GM21423 (cell line): ENCODE data around the gene ZNF598.

Experiments used
- ATAC-seq: cut with Tn5 transposase; IDR thresholded peaks from one replicate; pipeline ENCODE4 v1.9.1; 2021; ENCODE audit warnings: mild to moderate bottlenecking, moderate library complexity; ENCODE audit not compliant: unreplicated experiment

Gene ZNF598

DNA sequence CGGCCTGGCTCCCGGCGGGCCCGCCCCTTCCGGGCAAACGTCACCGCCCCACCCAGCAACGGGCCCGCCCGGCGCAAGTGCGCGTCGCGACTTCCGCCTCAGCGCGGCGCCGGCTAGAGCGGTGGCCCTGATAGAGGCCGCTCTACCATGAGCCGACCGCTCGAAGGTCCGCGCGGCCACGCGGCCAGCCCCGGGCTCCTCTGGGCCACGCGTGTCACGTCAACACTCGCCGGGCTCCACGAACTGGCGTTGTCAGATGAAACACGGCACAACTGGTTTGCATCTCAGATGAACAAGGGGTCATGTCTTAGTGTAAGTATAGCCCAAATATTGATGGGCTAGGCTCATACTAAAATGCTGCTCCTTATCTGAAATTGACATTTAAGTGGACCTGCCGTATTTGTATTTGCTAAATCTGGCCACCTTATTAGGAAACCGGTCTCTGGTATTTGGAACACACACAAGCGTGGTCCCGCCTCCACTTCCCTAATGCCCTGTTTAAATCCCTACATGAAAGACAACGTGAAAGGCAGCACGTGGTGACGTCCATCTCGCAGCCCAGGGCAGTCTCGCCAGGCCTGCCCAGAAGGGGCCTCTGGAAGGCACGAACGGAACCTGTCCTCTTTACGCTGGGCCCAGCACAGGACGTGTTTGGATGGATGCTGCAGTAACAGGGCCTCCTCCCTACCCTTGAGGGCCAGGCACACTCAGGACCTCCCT is at the start of gene ZNF598:
Gene ZNF598 (minus strand): TSS at position 31 of the 720 bp plus-strand sequence.
- ATAC-seq = peak; percentile 84

- no peak for ATAC-seq
These were observed 49.3 kb upstream of the ZNF598 start for GRCh38 chr16:2058872-2059271.

- ATAC-seq = no peak
These were observed 48.8 kb upstream of the ZNF598 start for GRCh38 chr16:2058420-2058819.

DNA sequence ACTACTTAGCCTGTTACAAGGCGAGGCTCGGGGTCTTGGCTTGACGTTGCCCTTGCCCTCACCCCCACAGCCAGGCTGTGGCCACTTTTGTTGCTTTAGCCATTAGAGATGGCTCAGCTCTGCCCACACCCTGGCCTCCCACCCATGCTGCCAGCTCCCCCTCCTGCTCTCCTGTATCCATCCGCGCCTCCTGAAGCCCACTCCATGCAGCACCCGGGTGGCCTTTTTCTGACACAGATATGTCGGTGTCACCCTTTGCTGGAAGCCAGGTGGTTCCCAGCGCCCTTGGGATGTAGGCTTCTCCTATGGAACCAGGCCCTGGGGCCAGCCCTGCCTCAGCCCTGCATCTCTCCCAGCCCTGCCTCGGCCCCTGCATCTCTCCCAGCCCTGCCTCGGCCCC is 47.8 kb upstream of the ZNF598 start:
- ATAC-seq = no peak

DNA sequence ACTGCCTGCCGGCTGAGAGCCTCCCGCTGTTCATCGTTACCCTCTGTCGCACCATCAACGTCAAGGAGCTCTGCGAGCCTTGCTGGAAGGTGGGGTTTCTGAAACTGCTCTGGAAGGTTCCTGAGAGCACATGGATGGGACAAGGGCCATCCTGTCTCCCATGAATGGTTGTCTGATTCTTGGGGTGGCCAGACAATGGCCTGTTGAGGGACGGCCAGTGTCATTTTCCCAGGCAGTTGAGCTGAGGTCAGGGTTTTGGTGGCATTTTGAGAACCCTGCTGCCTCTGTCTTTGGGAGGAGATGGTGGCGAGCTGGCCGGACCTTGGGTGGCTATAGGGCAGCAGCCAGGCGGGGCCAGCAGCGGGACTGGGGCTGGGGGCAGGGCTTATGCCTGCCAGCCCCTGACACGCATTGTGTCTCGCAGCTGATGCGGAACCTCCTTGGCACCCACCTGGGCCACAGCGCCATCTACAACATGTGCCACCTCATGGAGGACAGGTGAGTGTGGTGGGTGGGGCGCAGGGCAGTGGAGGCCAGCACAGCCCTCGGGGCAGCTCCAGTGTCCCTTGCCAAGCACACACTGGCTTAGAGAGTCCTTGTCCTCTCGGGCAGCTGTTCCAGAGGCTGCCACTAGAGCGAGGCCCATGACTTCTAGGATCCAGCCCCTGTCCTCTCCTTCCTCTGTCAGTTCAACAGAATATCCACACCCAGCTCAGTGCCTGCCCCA is 47.2 kb upstream of the ZNF598 start:
- ATAC-seq = no peak

DNA sequence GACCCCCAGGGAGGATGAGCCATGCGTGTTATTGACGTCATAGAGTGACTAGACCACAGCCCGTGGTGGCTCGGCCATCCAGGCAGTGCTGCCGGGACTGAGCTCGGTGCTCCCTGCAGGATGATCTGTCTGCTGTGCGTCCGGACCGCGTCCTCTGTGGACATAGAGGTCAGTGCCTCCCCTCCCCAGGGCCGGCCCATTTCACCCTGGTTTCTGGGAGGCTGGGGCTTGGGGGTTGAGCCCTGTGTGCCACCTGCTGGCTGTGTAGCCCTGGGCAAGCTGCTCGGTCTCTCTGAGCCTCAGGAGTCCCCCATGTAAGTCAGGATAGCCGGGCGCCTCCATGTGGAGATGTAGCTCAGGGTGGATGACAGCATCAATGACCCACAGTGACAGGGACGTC is 46.5 kb upstream of the ZNF598 start:
- no peak for ATAC-seq

- no peak for ATAC-seq
These were observed 45.1 kb upstream of the ZNF598 start for GRCh38 chr16:2054543-2055245.

DNA sequence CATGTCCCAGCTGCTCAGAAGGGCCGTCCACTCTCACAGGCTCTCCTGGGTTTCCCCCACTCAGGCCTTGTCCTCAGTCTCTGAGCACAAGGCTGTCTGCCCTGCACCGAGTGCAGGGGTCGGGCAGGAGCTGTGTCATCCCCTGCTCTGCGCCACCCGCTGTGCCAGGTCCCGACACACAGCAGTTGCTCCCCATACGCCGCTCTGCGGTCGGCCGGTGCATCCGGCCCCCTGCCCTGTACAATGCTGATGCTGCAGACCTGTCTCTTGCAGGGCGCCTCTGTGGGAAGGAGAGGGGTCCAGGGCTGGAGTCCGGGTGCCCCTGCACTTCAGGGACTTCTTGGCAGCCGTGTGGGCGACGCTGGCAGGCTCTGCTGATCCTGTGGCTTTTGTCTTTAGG is 44.3 kb upstream of the ZNF598 start:
- no peak for ATAC-seq

GRCh38 chr16:2053211-2053610 is 43.6 kb upstream of the ZNF598 start:
- ATAC-seq = no peak

DNA sequence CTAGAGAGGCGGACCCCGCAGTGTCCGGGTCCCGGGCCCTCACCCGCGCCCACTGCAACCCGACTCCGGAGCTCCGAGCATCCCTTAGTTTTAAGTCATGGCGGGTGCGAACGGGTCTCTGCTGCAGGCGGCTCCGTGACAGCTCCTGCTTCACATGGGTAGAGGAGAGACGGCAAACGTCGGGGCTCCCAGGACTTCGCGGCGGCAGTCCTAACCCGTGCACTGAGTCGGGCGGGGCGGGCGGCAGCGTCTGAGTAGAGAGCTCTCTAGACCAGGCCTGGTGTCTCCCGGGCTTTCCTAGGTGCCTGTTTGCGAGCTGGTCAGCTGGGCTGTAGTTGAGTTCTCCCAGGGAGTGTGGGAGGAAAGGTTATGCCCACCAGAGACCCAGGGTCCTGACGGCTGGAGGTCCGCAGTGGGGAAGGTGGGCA is 38.5 kb upstream of the ZNF598 start:
- no peak for ATAC-seq

GRCh38 chr16:2047330-2048115 is 37.9 kb upstream of the ZNF598 start, which contains the start of the genes NTHL1 and TSC2:
Gene NTHL1, minus strand, starts transcription at chr16:2047834. Its CDS starts 11 bp downstream, at chr16:2047823.
Gene TSC2, plus strand, starts transcription at chr16:2047985. Its CDS starts 631 bp downstream, at chr16:2048616.
- ATAC-seq = peak; percentile 90

DNA sequence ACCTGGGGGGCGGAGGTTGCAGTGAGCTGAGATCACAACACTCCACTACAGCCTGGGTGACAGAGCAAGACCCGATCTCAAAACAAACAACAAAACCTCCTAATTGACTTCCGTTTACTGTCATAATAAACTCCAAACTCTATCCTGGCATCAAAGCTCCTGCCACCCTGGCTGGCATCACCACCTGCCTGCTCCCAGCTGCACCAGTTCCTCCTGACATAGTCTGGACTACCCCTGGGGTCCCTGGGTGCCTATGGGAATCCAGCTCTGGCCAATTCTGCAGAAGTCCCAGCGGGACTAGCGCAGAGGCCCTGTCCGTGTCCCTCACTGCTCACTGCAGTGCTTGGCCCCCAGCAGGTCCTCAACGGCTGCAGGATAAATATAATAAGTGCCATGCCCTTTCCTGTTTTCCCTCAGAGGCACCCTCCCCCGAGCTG is 37.3 kb upstream of the ZNF598 start:
- ATAC-seq = peak; percentile 4

- no peak for ATAC-seq
These were observed 36.6 kb upstream of the ZNF598 start for GRCh38 chr16:2045965-2046892.

DNA sequence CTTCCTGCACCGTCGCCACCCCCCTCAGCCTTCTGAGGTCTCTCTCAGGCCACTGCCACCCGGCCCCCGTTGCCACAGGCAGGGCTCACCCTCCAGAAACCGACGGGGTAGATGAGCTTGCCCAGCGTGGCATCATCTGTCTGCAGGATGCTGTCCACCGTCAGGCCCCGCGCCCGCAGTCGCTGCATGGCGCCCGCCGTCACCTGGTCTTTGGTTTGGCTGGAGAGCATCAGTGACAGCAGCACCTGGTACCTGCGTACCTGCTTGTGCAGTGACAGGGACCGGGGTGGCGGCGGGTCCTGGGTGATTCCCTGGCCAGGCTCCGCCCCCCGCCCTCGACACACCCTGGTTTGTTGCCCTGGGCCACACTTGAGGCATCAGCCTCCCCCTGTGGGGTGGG is 34.9 kb upstream of the ZNF598 start:
- ATAC-seq = no peak

- ATAC-seq = no peak
These were observed 34.2 kb upstream of the ZNF598 start for GRCh38 chr16:2043667-2044451.

GRCh38 chr16:2042986-2043666 is 33.5 kb upstream of the ZNF598 start:
- ATAC-seq = no peak

DNA sequence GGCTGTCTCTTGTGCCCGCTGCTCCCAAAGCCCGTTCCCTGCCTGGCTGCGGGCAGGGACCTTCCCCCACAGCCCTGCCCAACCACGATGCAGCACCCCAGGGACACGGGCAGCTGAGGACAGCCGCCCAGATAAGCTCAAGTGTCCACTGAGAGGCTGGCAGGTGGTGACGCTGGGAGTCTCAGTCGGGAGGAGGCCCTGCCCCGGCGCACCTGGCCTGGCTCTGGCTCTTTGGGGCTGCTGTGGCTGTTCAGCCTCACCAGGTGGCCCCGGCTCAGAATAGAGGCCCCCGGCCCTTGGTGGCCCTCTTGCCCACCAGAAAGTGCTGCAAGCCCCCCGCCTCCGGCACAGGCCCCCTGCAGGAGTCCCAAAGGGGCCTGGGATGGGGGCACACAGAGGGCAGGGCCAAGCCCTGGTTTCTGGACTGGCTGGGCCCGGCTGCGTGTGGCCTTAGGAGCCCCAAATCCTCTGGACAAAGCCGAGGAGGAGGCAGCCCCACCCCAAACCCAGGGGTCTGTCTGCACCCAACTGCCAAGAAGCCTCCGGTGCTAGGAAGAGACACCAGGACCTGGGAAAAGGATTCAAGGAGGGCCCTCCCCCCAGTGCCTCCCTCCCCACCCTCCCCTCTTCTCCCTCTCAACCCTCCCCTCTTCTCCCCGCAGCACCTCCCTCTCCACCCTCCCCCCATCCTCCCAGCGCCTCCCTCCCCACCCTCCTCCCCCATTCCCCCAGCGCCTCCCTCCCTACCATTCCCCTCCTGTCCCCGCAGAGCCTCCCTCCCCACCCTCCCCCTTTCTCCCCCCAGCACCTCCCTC is 32.8 kb upstream of the ZNF598 start:
- ATAC-seq = no peak
